T-cell (primary cell): ENCODE results near the gene ZMYND8. TPM values are rescaled to one million over a fixed set of nuclear protein-coding genes. Genes with fewer than 3 reads are reported as not detected.
"Not testable (repeated sequence)": the region's sequence is repeated elsewhere in the genome, so short reads cannot be mapped to it uniquely, and the experiment has no call there.

Experiments
- ATAC-seq, 4 experiments: fragments of 200-7000 bp in 3 of 4; fragments of 150-1000 bp in 1 of 4; cut with Tn5 transposase; replicated peaks in 1 of 4; 1 replicate in 3 of 4; 2 replicates in 1 of 4; pipeline ENCODE4 v1.10.0; 2021; ENCODE audit warnings: moderate library complexity in 3 of 4, mild to moderate bottlenecking in 2 of 4, moderate number of reproducible peaks in 1 of 4
- CTCF ChIA-PET, 2 donors: fragments of 300-600 bp; sonication (Branson Sonifier 250); formaldehyde crosslinking; loops; one replicate each; lab custom pipeline; 2022; ENCODE audit warnings: antibody characterized with exemption in 2 of 2; lab: Charles Lee
- POLR2A ChIA-PET, 2 donors: fragments of 300-600 bp; sonication (Branson Sonifier 250); formaldehyde crosslinking; loops; one replicate each; lab custom pipeline; 2022; ENCODE audit warnings: antibody characterized with exemption in 2 of 2; lab: Charles Lee
- DNase-seq, 35 experiments: peaks; one replicate each; pipeline versions ENCODE4 v3.0.0 to v3.0.0-alpha.2; 2013 to 2023
- H3K27ac ChIP-seq: one replicate; pipeline ENCODE4 v1.5.1; 2013; ENCODE audit warnings: low read length
- H3K27me3 ChIP-seq, 2 experiments: replicated peaks in 1 of 2; 1 replicate in 1 of 2; 2 replicates in 1 of 2; pipeline versions ENCODE4 v1.6.1 to v1.7.0; 2013; ENCODE audit warnings: low read length in 1 of 2, mixed read lengths in 1 of 2; ENCODE audit not compliant: control insufficient read depth in 2 of 2, insufficient read depth in 2 of 2; ENCODE audit errors: extremely low read depth in 1 of 2
- H3K36me3 ChIP-seq, 2 donors: 1 replicate in 1 of 2; 2 replicates in 1 of 2; pipeline versions ENCODE4 v1.6.1 to v1.7.0; 2013; ENCODE audit warnings: low read length in 1 of 2; ENCODE audit not compliant: control insufficient read depth in 2 of 2, insufficient read depth in 1 of 2; ENCODE audit errors: extremely low read depth in 1 of 2
- H3K4me1 ChIP-seq, 2 experiments: 1 replicate in 1 of 2; 2 replicates in 1 of 2; pipeline versions ENCODE4 v1.6.1 to v1.7.0; 2013; ENCODE audit warnings: low read length in 2 of 2, mixed read lengths in 1 of 2; ENCODE audit not compliant: insufficient read depth in 2 of 2, control insufficient read depth in 1 of 2; ENCODE audit errors: extremely low read depth in 1 of 2
- H3K4me3 ChIP-seq, 2 donors: 1 replicate in 1 of 2; 2 replicates in 1 of 2; pipeline versions ENCODE4 v1.5.1 to v1.7.0; 2013; ENCODE audit warnings: mild to moderate bottlenecking in 2 of 2, low read length in 1 of 2, moderate library complexity in 1 of 2; ENCODE audit not compliant: control insufficient read depth in 1 of 2; ENCODE audit errors: extremely low read depth in 1 of 2
- H3K9me3 ChIP-seq: 2 replicates; pipeline ENCODE4 v1.7.0; 2013
- H3K27ac Mint-ChIP-seq, 2 donors: one replicate each; pipeline ENCODE4 v1.8.0; 2020 to 2021; ENCODE audit warnings: mild to moderate bottlenecking in 2 of 2, mixed read lengths in 2 of 2
- H3K27me3 Mint-ChIP-seq, 2 donors: one replicate each; pipeline ENCODE4 v1.8.0; 2021 to 2022; ENCODE audit warnings: mixed read lengths in 2 of 2
- H3K36me3 Mint-ChIP-seq: one replicate; pipeline ENCODE4 v1.8.0; 2021; ENCODE audit warnings: mixed read lengths
- H3K4me1 Mint-ChIP-seq, 3 donors: one replicate each; pipeline ENCODE4 v1.8.0; 2020 to 2022; ENCODE audit warnings: mixed read lengths in 3 of 3, mild to moderate bottlenecking in 1 of 3
- H3K4me3 Mint-ChIP-seq, 3 donors: one replicate each; pipeline ENCODE4 v1.8.0; 2020 to 2022; ENCODE audit warnings: mild to moderate bottlenecking in 3 of 3, mixed read lengths in 3 of 3, moderate library complexity in 3 of 3
- H3K9me3 Mint-ChIP-seq, 3 donors: one replicate each; pipeline ENCODE4 v1.8.0; 2020 to 2022; ENCODE audit warnings: mixed read lengths in 3 of 3
- WGBS: methylation state at CpG from one replicate; pipeline ENCODE4 v1.1.5; 2013; ENCODE audit warnings: missing lambda C conversion rate; ENCODE audit not compliant: insufficient coverage; 5-methylcytosine and 5-hydroxymethylcytosine counted together
- total RNA-seq, 35 experiments: library from RNA in 6 of 35; stranded (reverse) in 6 of 35; fragments of 120-200 nt in 1 of 35; gene quantifications; one replicate each; pipeline versions ENCODE4 v1.2.1 to v1.2.4 and lab custom pipeline; 2013 to 2026

Gene ZMYND8
- total RNA-seq, 5 donors from 2014 or later (not counting 1 experiment from before 2014, with no cell fraction given) = 39.6 to 68.9 (median 43.6) TPM

DNA sequence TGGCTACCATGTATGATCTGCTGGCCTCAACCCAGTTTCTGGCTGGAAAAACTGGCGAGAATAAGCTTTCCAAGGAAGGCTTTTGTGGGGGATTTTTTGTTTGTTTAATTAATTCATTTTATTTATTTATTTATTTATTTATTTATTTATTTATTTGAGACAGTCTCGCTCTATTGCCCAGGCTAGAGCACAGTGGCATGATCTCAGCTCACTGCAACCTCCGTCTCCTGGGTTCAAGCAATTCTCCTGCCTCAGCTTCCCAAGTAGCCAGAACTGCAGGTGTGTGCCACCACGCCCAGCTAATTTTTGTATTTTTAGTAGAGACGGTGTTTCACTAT, 79.0 kb downstream of the ZMYND8 start:
- DNase-seq, H3K4me1 ChIP-seq, H3K4me3 Mint-ChIP-seq, H3K27ac Mint-ChIP-seq, H3K27ac ChIP-seq, H3K9me3 Mint-ChIP-seq, H3K27me3 Mint-ChIP-seq, H3K9me3 ChIP-seq, H3K4me3 ChIP-seq, ATAC-seq, H3K27me3 ChIP-seq: not testable (repeated sequence)
- no CpG with 5 or more reads among the region's 5 CpGs for WGBS
- H3K4me1 Mint-ChIP-seq = peaks cover 7 to 39% (median 26%) of the 10 kb centered on the region in 3 donors
- ChIA-PET POLR2A (interaction anchor here in 1 of 2 donors (1.0 kb wide), 1 partner anchor 106 kb away, joined by 3 read pairs; no protein-coding TSS in a partner anchor), CTCF (interaction anchor here (1.0 kb wide), 2 partner anchors 107 to 344 kb away, joined by 3 read pairs; no protein-coding TSS in a partner anchor)
- H3K36me3 ChIP-seq = peaks cover 12 to 75% of the 10 kb centered on the region in 2 donors
- peaks cover 56% of the 10 kb centered on the region for H3K36me3 Mint-ChIP-seq

- WGBS = 96% methylated on average over 4 of the region's 8 CpGs
- Histone ChIP-seq H3K9me3 (no peaks in the 10 kb centered on the region), H3K27ac (no peak overlapping the region), H3K4me1 (no peaks in the 10 kb centered on the region), H3K36me3 (peaks cover 10 to 74% of the 10 kb centered on the region in 2 donors), H3K27me3 (no peaks in the 10 kb centered on the region), H3K4me3 (no peak overlapping the region)
- DNase-seq = no peak
- peak overlapping the region; percentile 18 to 54 for H3K27ac Mint-ChIP-seq
- H3K36me3 Mint-ChIP-seq = peaks cover 57% of the 10 kb centered on the region
- ChIA-PET POLR2A (interaction anchor here in 1 of 2 donors (1.0 kb wide), 1 partner anchor 107 kb away, joined by 3 read pairs; no protein-coding TSS in a partner anchor), CTCF (interaction anchor here in 1 of 2 donors (1.0 kb wide), 1 partner anchor 107 kb away, joined by 3 read pairs; no protein-coding TSS in a partner anchor)
- H3K27me3 Mint-ChIP-seq = no peaks in the 10 kb centered on the region
- no peak overlapping the region for H3K4me3 Mint-ChIP-seq
- peaks cover 7 to 39% (median 26%) of the 10 kb centered on the region in 3 donors for H3K4me1 Mint-ChIP-seq
- no peaks in the 10 kb centered on the region for H3K9me3 Mint-ChIP-seq
- no peak for ATAC-seq
Observed at GRCh38 chr20:47276851-47277534, 79.5 kb downstream of the ZMYND8 start.

DNA sequence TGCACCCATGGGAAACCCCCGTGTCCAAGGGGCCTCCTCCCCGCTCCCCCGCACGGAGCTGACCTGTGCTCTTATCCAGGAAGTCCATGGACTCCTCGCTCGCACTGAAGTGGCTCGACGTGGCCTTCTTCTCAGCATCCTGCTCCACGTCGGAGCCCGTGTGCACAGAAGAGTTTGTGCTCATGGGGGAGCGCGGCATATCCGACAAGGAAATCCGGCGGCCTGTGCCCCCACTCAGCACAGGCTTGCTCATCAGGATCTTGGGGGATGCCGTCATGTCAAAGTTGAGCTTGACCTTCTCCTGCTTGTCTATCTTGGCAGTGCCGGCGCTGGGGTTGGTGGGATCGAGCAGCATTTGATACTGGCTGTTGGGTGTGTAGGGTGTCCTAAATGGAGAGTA, 80.2 kb downstream of the ZMYND8 start:
- no peak for ATAC-seq
- H3K27me3 Mint-ChIP-seq = no peaks in the 10 kb centered on the region

DNA sequence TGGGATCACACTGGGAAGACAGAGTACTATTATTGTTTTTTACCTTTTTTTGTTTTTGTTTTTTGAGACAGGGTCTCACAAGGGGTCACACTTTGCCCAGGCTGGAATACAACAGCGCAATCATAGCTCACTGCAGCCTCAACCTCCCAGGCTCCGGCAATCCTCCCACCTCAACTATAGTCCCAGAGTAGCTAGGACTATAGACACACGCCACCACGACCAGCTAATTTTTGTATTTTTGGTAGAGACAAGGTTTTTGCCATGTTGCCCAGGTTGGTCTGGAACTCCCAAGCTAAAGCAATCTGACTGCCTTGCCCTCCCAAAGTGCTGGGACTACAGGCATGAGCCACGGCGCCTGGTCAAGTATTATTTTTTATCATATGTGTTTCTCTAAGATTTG, 81.0 kb downstream of the ZMYND8 start:
- Histone ChIP-seq H3K4me1 (no peaks in the 10 kb centered on the region), H3K9me3 (no peaks in the 10 kb centered on the region), H3K27ac (no peak overlapping the region), H3K36me3 (peaks cover 7 to 63% of the 10 kb centered on the region in 2 donors), H3K27me3 (no peaks in the 10 kb centered on the region), H3K4me3 (no peak overlapping the region)
- no peaks in the 10 kb centered on the region for H3K27me3 Mint-ChIP-seq
- no CpG with 5 or more reads among the region's 6 CpGs for WGBS
- H3K4me3 Mint-ChIP-seq = no peak overlapping the region
- ATAC-seq = no peak
- no peaks in the 10 kb centered on the region for H3K9me3 Mint-ChIP-seq
- ChIA-PET POLR2A (no interaction called here), CTCF (interaction anchor here (0.6 to 6.7 kb wide), 4 partner anchors 46 to 346 kb away, joined by 4 to 209 read pairs (median 68); no protein-coding TSS in a partner anchor)
- H3K36me3 Mint-ChIP-seq = peaks cover 49% of the 10 kb centered on the region
- DNase-seq = no peak
- H3K27ac Mint-ChIP-seq = peak overlapping the region; percentile 80 to 85
- peaks cover 2 to 39% (median 26%) of the 10 kb centered on the region in 3 donors for H3K4me1 Mint-ChIP-seq

More for the DNA sequence above, 80.2 kb downstream of the ZMYND8 start:
- no peaks in the 10 kb centered on the region for H3K4me1 ChIP-seq
- H3K9me3 ChIP-seq = no peaks in the 10 kb centered on the region
- Mint-ChIP-seq H3K36me3 (peaks cover 53% of the 10 kb centered on the region), H3K9me3 (no peaks in the 10 kb centered on the region), H3K27ac (no peak overlapping the region), H3K4me1 (peaks cover 7 to 39% (median 26%) of the 10 kb centered on the region in 3 donors), H3K4me3 (no peak overlapping the region)
- no peak overlapping the region for H3K27ac ChIP-seq
- no peaks in the 10 kb centered on the region for H3K27me3 ChIP-seq
- no peak for DNase-seq
- H3K4me3 ChIP-seq = no peak overlapping the region
- POLR2A ChIA-PET = no interaction called here
- 98% methylated on average over 17 of the region's 20 CpGs for WGBS
- H3K36me3 ChIP-seq = peaks cover 10 to 66% of the 10 kb centered on the region in 2 donors
- CTCF ChIA-PET = interaction anchor here (6.4 to 6.7 kb wide), 2 partner anchors 106 kb away, joined by 130 to 209 read pairs; no protein-coding TSS in a partner anchor

DNA sequence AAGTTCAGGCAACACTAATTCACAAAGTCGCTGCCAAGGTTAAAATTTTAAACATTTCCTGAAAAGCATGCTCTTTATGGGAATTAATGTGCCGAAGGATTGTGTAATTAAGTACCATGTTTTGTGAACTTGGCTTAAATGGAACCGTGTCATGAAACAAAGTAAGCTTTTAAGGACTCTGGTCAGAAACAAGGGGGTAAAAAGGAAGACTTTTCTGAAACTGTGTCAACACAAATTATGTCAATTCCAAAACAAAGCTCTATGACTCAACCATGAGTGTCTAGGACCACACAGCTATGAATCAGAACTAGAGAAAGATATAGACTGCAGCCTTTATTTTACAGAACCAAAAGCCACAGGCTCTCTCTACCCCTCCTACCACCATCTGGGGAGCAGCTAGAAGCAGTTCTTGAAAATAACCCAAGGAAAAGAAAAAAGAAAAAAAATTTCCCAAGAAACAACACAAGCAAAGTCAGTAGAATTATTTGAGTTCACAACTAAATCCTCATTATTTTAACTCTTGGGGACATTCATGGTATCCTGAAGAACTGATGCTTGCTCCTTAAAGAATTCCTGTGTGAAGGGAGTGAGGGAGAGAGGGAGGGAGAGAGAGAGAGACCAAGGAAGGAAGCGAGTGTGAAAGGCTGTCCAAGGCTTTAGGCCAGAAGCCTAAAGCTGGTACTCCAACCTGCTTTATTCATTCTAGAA, 81.9 kb downstream of the ZMYND8 start:
- Mint-ChIP-seq H3K27ac (peak overlapping the region; percentile 80 to 85), H3K36me3 (peaks cover 46% of the 10 kb centered on the region), H3K27me3 (no peaks in the 10 kb centered on the region), H3K9me3 (no peaks in the 10 kb centered on the region), H3K4me1 (peaks cover 0 to 41% (median 26%) of the 10 kb centered on the region in 3 donors), H3K4me3 (peak overlapping the region in 1 of 3 donors; percentile 22)
- ATAC-seq = peak in 3 of 4 experiments; percentile 67 to 94 (median 83)
- H3K27ac ChIP-seq = no peak overlapping the region
- peaks cover 6 to 64% of the 10 kb centered on the region in 2 donors for H3K36me3 ChIP-seq
- H3K4me1 ChIP-seq = no peaks in the 10 kb centered on the region
- H3K27me3 ChIP-seq = no peaks in the 10 kb centered on the region
- no peak overlapping the region for H3K4me3 ChIP-seq
- ChIA-PET CTCF (interaction anchor here (0.5 to 6.7 kb wide), 8 partner anchors 33 to 347 kb away, joined by 3 to 209 read pairs (median 6); partner anchors contain the start of gene ZMYND8 (in 1 of the 2)), POLR2A (interaction anchor here (0.9 to 1.0 kb wide), 2 partner anchors 81 to 109 kb away, joined by 4 to 5 read pairs; no protein-coding TSS in a partner anchor)
- WGBS = no CpG with 5 or more reads among the region's 4 CpGs
- no peak for DNase-seq
- no peaks in the 10 kb centered on the region for H3K9me3 ChIP-seq
